Measurements from ENCODE around the gene PLEKHA4. TPM values are rescaled to one million over a fixed set of nuclear protein-coding genes. Genes with fewer than 3 reads are reported as not detected.

PLEKHA4 gene
- polyA plus RNA-seq, 3 donors, result 0.69 to 1.5 (median 1.1) TPM

GRCh38 chr19:48819366-48819816, 49.0 kb downstream of the PLEKHA4 start:
- Histone ChIP-seq H4K20me1 (ENCODE audit: insufficient read depth, low read length) (no peaks in the 10 kb centered on the region), H2AFZ (ENCODE audit: insufficient read depth, low read depth, low read length, poor library complexity, severe bottlenecking) (no peak overlapping the region), H3K9ac (ENCODE audit: insufficient read depth, low read length, poor library complexity, severe bottlenecking) (no peak overlapping the region), H3K79me2 (ENCODE audit: insufficient read depth, low read length) (no peaks in the 10 kb centered on the region), H3K36me3 (replicated peaks in 1 of 2; ENCODE audit: control insufficient read depth in 1 of 2, insufficient read depth in 2 of 2, low read length in 2 of 2) (no peaks in the 10 kb centered on the region), H3K4me2 (replicated peaks; ENCODE audit: extremely low read depth, low read length, poor library complexity, severe bottlenecking) (no peak overlapping the region), H3K27me3 (ENCODE audit: control insufficient read depth in 2 of 2, insufficient read depth in 2 of 2, low read length in 2 of 2) (no peaks in the 10 kb centered on the region), H3K27ac (ENCODE audit: low read depth in 1 of 2, low read length in 2 of 2) (no peak overlapping the region), H3K9me3 (replicated peaks in 1 of 2; ENCODE audit: control insufficient read depth in 1 of 2, insufficient read depth in 1 of 2, low read length in 2 of 2) (no peaks in the 10 kb centered on the region), H3K4me3 (replicated peaks in 1 of 3; ENCODE audit: low read depth in 2 of 3, low read length in 3 of 3) (no peak overlapping the region), H3K4me1 (ENCODE audit: control insufficient read depth in 1 of 2, insufficient read depth in 2 of 2, low read length in 2 of 2) (no peaks in the 10 kb centered on the region)
- no peaks in the 10 kb centered on the region for H3K4me1 Mint-ChIP-seq
- peaks cover 2 to 4% (median 3%) of the 10 kb centered on the region in 3 donors for H3K27me3 Mint-ChIP-seq (ENCODE audit: low read depth in 3 of 3)
- intact Hi-C loops (cut with micrococcal nuclease), result no loop called here
- peaks cover 0 to 3% (median 0%) of the 10 kb centered on the region in 7 donors for H3K9me3 Mint-ChIP-seq
- 64% methylated on average over 4 of the region's 4 CpGs for WGBS (ENCODE audit: insufficient coverage)
- no peaks in the 10 kb centered on the region for H3K36me3 Mint-ChIP-seq
- H3K4me3 Mint-ChIP-seq, result no peak overlapping the region
- TF ChIP-seq CTCF (IDR thresholded peaks at IDR 0.05), result no peak
- DNase-seq, result no peak
- H3K27ac Mint-ChIP-seq, result peak overlapping the region in 1 of 7 donors; percentile 31

- intact Hi-C loops (cut with micrococcal nuclease), result no loop called here
- Histone ChIP-seq H3K9me3 (replicated peaks in 1 of 2; ENCODE audit: control insufficient read depth in 1 of 2, insufficient read depth in 1 of 2, low read length in 2 of 2) (no peaks in the 10 kb centered on the region), H3K36me3 (replicated peaks in 1 of 2; ENCODE audit: control insufficient read depth in 1 of 2, insufficient read depth in 2 of 2, low read length in 2 of 2) (no peaks in the 10 kb centered on the region), H3K27me3 (ENCODE audit: control insufficient read depth in 2 of 2, insufficient read depth in 2 of 2, low read length in 2 of 2) (no peaks in the 10 kb centered on the region), H3K9ac (ENCODE audit: insufficient read depth, low read length, poor library complexity, severe bottlenecking) (no peak overlapping the region), H3K79me2 (ENCODE audit: insufficient read depth, low read length) (no peaks in the 10 kb centered on the region), H4K20me1 (ENCODE audit: insufficient read depth, low read length) (no peaks in the 10 kb centered on the region), H3K27ac (ENCODE audit: low read depth in 1 of 2, low read length in 2 of 2) (no peak overlapping the region), H3K4me1 (ENCODE audit: control insufficient read depth in 1 of 2, insufficient read depth in 2 of 2, low read length in 2 of 2) (no peaks in the 10 kb centered on the region), H3K4me2 (replicated peaks; ENCODE audit: extremely low read depth, low read length, poor library complexity, severe bottlenecking) (no peak overlapping the region), H2AFZ (ENCODE audit: insufficient read depth, low read depth, low read length, poor library complexity, severe bottlenecking) (no peak overlapping the region), H3K4me3 (replicated peaks in 1 of 3; ENCODE audit: low read depth in 2 of 3, low read length in 3 of 3) (no peak overlapping the region)
- H3K36me3 Mint-ChIP-seq, result no peaks in the 10 kb centered on the region
- H3K27me3 Mint-ChIP-seq (ENCODE audit: low read depth in 3 of 3), result peaks cover 2 to 3% (median 2%) of the 10 kb centered on the region in 3 donors
- DNase-seq, result no peak
- H3K4me1 Mint-ChIP-seq, result no peaks in the 10 kb centered on the region
- H3K27ac Mint-ChIP-seq, result no peak overlapping the region
- TF ChIP-seq CTCF (IDR thresholded peaks at IDR 0.05), result no peak
- 96% methylated on average over 7 of the region's 9 CpGs for WGBS (ENCODE audit: insufficient coverage)
- no peak overlapping the region for H3K4me3 Mint-ChIP-seq
- H3K9me3 Mint-ChIP-seq, result peaks cover 0 to 3% (median 0%) of the 10 kb centered on the region in 7 donors
Measured at GRCh38 chr19:48818234-48818820, 50.1 kb downstream of the PLEKHA4 start.
